Colonic mucosa (tissue), 4 donors: ENCODE results near the gene GAK. TPM values are rescaled to one million over a fixed set of nuclear protein-coding genes. Genes with fewer than 3 reads are reported as not detected.
A peak's percentile ranks its signal among the peaks of the same experiment; 100 is the strongest.

Experiments used
- DNase-seq: peaks from one replicate; pipeline ENCODE4 v3.0.0-alpha.2; 2020
- H3K27ac ChIP-seq: fragments of 200-600 bp; one replicate; pipeline ENCODE4 v1.8.0; 2021
- H3K27me3 ChIP-seq: fragments of 200-600 bp; one replicate; pipeline ENCODE4 v1.8.0; 2021
- H3K36me3 ChIP-seq: fragments of 200-600 bp; one replicate; pipeline ENCODE4 v1.8.0; 2021
- H3K4me1 ChIP-seq: fragments of 200-600 bp; one replicate; pipeline ENCODE4 v1.8.0; 2021; ENCODE audit warnings: mild to moderate bottlenecking
- H3K4me3 ChIP-seq: fragments of 200-600 bp; one replicate; pipeline ENCODE4 v1.8.0; 2021
- H3K9ac ChIP-seq, 2 donors: one replicate each; pipeline ENCODE4 v1.7.0; 2013; ENCODE audit warnings: control low read depth in 2 of 2, low read depth in 2 of 2, low read length in 2 of 2
- H3K9me3 ChIP-seq: fragments of 200-600 bp; one replicate; pipeline ENCODE4 v1.8.0; 2021
- intact Hi-C: fragments of 100-400 bp; cut with DNase I; formaldehyde crosslinking; loops from one replicate; pipeline ENCODE4 v1.14.1; 2022
- total RNA-seq, 2 donors: library from RNA; stranded (reverse); fragmentation: NEBNext Ultra II Directional in 1 of 2; extraction: Animal tissue kit (Norgen Biotek cat#: 25700) in 1 of 2; gene quantifications; one replicate each; pipeline ENCODE4 v1.2.1, GENCODE V29; 2021
- TF ChIP-seq, protein P1 (sequence below): fragments of 200-600 bp; IDR thresholded peaks from one replicate; pipeline ENCODE4 v1.8.0; 2022; ENCODE audit warnings: antibody characterized with exemption, mild to moderate bottlenecking
- donor health status: healthy.
- donor health status: DM: no; HTN: no; CAD: no.
- donor health status: DM: no; HTN: no; CAD: no.

The GAK gene
- total RNA-seq, 2 donors from 2014 or later, result 198 to 266 TPM

DNA sequence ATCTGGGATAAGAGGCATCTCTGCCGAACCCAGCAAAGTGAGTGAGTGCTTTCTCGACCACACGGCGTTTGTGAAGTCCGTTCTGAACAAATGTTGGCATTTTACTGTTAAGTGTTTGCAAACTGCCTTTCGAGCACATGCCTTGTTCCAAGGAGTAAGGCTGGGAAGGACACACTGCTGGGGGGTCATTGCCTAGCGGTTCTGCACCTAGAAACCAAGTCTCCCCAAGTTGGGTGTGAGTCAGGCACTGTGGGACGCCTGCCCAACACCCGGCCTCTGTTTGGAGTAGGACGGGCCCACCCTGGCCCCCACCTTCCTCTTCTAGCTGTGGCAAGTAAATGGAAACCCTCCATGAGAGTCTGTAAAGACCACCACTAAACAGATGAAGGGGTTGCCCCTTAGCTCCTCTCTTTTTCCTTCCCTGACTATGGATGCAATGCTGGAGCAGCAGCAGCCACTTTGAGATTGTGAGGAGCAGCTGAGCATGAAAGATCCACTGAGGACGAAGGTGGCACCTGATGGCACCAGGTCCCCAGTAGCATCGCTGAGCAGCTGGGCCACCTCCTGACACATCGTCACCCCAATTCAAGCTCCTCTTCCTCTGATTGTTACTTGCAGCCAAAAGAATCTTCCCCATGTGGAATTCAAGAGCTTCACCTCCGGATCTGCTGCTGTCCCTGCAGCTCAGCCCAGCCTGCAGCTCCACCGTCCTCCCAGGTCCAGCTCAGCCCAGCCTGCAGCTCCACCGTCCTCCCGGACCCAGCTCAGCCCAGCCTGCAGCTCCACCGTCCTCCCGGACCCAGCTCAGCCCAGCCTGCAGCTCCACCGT is 112.5 kb downstream of the GAK start:
- DNase-seq, result no peak
- no peaks in the 10 kb centered on the region for H3K9me3 ChIP-seq
- no peak overlapping the region for H3K27ac ChIP-seq
- H3K27me3 ChIP-seq, result peaks cover 6% of the 10 kb centered on the region
- H3K4me1 ChIP-seq, result peaks cover 3% of the 10 kb centered on the region
- TF ChIP-seq, protein P1, sequence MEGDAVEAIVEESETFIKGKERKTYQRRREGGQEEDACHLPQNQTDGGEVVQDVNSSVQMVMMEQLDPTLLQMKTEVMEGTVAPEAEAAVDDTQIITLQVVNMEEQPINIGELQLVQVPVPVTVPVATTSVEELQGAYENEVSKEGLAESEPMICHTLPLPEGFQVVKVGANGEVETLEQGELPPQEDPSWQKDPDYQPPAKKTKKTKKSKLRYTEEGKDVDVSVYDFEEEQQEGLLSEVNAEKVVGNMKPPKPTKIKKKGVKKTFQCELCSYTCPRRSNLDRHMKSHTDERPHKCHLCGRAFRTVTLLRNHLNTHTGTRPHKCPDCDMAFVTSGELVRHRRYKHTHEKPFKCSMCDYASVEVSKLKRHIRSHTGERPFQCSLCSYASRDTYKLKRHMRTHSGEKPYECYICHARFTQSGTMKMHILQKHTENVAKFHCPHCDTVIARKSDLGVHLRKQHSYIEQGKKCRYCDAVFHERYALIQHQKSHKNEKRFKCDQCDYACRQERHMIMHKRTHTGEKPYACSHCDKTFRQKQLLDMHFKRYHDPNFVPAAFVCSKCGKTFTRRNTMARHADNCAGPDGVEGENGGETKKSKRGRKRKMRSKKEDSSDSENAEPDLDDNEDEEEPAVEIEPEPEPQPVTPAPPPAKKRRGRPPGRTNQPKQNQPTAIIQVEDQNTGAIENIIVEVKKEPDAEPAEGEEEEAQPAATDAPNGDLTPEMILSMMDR, result no peak
- no peak overlapping the region for H3K9ac ChIP-seq
- H3K36me3 ChIP-seq, result no peaks in the 10 kb centered on the region
- intact Hi-C loops, result no loop called here
- no peak overlapping the region for H3K4me3 ChIP-seq

DNA sequence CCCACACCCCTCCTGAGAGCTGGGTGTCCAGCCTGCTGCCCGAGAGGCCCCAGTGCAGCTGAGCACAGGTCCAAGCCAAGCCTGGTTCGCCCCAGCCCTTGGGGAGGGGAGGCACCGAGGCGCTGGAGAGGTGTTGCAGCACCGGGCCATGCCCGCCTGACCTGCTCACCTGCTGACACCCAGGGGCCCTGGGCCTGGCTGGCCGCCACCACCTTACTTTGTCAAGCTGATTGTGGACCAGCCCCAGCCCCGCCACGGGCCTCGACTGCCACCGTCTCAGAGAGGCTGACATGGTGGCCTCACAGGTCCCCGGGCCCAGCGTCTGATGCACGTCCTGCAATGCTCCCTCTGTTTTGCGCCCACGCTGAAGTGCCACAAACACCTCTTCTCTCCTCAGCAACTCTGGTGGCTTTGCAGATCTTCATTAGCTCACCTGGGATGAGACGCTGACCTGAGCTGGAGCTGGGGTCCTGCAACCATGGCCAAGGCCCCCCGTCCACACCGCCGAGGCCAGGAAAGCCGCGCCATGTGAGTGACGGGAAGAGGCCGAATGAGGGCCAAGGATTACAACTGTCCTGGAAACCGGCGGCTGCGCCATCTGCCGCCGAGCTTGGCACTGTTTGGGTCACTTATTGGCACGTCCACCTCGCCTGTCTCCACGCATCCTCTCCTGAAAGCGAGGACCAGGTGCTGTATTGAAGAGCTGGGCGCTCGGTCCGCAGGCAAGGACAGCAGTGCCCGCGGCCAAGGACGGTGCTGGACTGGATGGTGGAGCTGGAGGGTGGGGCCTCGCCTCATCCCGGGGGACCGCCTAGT is 113.8 kb downstream of the GAK start:
- intact Hi-C loops, result no loop called here
- no peak overlapping the region for H3K27ac ChIP-seq
- TF ChIP-seq, protein P1, result no peak
- H3K4me1 ChIP-seq, result peaks cover 3% of the 10 kb centered on the region
- no peak overlapping the region for H3K4me3 ChIP-seq
- DNase-seq, result no peak
- H3K27me3 ChIP-seq, result no peaks in the 10 kb centered on the region
- no peak overlapping the region for H3K9ac ChIP-seq
- H3K36me3 ChIP-seq, result no peaks in the 10 kb centered on the region
- H3K9me3 ChIP-seq, result no peaks in the 10 kb centered on the region

DNA sequence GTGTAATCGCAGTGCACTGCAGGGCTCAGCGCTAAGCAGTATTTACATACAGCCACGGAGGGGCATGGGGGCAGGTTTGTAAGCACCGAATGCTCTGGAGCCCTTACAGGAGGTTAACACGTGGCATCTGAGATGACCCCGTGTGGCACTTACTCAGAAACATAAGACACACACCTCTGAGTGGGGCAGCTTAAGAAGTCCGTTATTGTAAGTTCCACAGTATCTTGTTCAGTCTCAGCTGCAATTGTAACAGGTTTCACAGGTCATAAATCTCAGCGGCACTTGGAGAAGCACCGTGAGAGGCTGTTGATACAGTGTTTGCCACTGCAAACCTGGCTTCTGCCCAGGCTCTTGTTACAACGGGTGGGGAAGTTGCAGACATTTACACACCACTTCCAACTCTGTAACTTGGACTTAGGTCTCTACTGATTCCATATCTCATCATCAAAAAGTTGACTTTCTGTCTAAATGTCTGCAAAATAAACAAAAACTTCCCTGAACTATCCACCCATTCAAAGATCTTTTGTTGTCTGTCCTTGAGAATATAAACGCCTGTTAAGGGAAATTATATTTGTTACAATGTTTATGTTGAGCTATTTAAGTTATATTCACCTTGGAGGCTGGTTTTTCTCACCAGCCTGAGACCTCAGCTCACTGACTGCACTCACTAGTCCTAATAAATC is 116.5 kb downstream of the GAK start:
- Histone ChIP-seq H3K36me3 (no peaks in the 10 kb centered on the region), H3K9ac (no peak overlapping the region), H3K27me3 (no peaks in the 10 kb centered on the region), H3K9me3 (no peaks in the 10 kb centered on the region), H3K4me1 (peaks cover 3% of the 10 kb centered on the region), H3K27ac (no peak overlapping the region), H3K4me3 (no peak overlapping the region)
- peak; percentile 85 for DNase-seq
- TF ChIP-seq, protein P1, result no peak
- intact Hi-C loops, result no loop called here

DNA sequence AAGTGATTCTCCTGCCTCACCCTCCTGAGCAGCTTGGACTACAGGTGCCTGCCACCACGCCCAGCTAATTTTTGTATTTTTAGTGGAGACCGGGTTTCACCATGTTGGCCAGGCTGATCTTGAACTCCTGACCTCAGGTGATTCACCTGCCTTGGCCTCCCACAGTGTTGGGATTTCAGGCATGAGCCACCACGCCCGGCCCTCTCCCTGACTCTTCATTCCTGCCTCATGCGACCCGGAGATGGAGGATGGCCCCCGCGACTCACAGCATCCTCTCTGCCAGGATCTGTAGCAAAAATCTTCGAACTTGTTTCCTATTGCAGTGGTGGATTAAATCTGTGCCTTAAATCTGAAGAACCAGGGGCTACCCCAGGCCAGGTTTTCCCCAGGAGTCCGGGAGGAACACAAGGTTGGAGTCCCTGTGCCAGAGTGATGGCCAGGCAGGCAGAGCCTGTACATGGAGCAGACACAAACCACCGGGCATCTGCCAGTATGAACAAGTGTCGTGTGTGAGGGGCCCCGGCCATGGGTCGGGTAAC is 117.7 kb downstream of the GAK start:
- Histone ChIP-seq H3K4me3 (no peak overlapping the region), H3K4me1 (peaks cover 3% of the 10 kb centered on the region), H3K36me3 (no peaks in the 10 kb centered on the region), H3K9me3 (no peaks in the 10 kb centered on the region), H3K27ac (no peak overlapping the region), H3K27me3 (no peaks in the 10 kb centered on the region), H3K9ac (no peak overlapping the region)
- TF ChIP-seq, protein P1, result no peak
- DNase-seq, result no peak
- intact Hi-C loops, result no loop called here

DNA sequence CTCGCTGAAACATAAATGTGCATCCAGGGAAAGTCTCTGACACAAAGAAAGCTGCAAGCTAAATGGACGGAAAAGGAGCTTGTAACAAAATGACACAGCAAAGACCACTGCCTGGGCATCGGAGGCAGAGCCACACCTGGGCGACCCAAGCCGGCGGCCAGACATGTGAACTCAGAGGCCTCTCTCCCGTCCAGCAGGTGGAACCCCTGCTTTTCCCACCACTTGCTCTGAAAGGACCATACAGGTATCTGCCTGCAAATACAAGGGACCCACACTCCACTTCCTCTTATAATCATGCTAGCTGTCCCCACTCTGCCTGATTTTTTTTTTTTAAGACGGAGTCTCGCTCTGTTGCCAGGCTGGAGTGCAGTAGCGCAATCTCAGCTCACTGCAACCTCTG is 118.2 kb downstream of the GAK start:
- Histone ChIP-seq H3K36me3 (no peaks in the 10 kb centered on the region), H3K27me3 (no peaks in the 10 kb centered on the region), H3K4me3 (no peak overlapping the region), H3K27ac (no peak overlapping the region), H3K4me1 (peaks cover 3% of the 10 kb centered on the region), H3K9ac (no peak overlapping the region), H3K9me3 (no peaks in the 10 kb centered on the region)
- intact Hi-C loops, result no loop called here
- no peak for DNase-seq
- TF ChIP-seq, protein P1, result no peak
